ENCODE results near the gene PRRC2B. TPM values are rescaled to one million over a fixed set of nuclear protein-coding genes. Genes with fewer than 3 reads are reported as not detected.

PRRC2B gene
- total RNA-seq = 230 TPM

DNA sequence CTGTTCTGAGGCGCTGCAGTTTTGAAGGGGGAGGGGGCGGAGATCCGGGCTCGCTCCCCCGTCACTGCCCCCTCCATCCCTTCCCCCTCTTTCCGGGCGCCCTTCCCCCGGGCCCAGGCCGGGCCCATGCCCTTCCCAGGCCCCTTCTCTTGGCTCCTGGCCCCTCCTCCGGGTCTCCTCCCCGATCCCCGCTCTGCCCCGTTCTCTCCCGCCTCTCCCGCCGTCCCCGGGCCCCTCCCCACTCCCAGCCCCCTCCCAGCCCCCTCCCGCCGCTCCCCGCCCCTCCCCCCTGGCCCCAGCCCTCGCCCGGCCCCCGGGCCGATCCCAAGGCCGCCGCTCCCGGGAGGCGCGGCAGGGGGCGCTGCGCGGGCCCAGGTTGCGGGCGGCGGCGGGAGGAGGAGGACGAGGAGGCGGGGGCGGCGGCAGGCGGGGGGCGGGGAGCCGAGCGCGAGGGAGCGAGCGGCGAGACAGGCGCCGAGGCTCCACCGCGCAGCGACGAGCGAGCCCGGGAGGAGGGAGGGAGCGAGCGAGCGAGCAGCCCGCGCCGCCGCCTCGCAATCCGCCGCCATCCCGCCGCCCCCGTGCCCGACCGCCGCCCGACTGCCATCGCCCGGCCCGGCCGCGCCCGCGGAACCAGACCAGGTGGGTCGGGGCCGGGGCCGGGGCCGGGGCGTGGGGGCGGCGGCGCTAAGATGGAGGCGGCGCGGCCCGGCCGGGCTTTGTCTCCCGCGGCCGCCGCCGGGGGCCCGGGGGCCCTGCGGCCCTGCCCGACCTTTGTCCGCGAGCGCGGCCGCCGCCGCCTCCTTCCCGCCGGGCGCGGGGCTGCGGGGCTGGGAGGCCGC lies at the start of gene PRRC2B:
PRRC2B (plus strand) TSS at position 465 of the 842 bp plus-strand sequence. CDS start 36,059 bp downstream, outside the sequence.

DNA sequence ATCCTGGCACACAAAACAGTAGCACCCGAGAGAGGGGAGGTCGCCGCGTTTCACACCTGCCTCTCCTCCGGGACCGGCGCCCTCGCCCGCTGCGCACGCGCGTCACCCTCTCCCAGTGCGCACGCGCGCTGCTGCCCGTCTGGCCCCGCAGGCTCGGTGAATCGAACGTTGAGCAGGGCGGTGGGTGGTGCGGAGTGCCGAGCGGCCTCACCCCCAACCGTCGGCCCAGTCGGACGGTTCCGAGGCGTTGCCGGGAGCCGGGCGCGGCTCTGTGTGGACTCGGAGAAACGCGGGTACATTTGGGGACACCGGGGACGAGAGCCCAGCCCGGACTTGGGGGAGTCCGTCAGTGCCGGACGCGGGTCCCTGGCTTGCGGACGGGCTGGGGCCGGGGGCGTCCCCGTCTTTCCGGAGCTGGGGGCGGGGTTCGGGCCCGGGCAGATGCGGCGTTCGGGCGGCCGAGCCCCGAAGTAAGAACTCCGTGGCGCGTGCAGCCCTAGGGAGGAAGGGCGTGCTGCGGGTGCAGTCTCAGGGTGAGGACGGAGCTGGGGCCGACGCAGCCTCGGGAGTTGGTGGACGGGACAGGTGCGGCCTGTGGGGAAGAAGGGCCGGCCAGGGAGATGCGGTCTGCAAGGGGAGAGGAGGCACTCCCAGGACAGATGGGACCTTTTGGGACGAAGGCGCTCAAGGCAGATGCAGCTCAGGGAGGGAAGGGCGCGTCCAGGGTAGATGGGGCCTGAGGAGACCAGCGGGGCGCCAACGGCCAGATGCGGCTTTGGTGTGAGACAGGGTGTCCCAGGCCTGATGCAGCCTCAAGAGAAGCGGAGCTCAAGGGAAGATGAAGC lies 109.1 kb downstream of the PRRC2B start, which contains the start of gene POMT1:
POMT1 (plus strand) TSS at position 138 of the 845 bp plus-strand sequence. CDS start 1,301 bp downstream, outside the sequence.

DNA sequence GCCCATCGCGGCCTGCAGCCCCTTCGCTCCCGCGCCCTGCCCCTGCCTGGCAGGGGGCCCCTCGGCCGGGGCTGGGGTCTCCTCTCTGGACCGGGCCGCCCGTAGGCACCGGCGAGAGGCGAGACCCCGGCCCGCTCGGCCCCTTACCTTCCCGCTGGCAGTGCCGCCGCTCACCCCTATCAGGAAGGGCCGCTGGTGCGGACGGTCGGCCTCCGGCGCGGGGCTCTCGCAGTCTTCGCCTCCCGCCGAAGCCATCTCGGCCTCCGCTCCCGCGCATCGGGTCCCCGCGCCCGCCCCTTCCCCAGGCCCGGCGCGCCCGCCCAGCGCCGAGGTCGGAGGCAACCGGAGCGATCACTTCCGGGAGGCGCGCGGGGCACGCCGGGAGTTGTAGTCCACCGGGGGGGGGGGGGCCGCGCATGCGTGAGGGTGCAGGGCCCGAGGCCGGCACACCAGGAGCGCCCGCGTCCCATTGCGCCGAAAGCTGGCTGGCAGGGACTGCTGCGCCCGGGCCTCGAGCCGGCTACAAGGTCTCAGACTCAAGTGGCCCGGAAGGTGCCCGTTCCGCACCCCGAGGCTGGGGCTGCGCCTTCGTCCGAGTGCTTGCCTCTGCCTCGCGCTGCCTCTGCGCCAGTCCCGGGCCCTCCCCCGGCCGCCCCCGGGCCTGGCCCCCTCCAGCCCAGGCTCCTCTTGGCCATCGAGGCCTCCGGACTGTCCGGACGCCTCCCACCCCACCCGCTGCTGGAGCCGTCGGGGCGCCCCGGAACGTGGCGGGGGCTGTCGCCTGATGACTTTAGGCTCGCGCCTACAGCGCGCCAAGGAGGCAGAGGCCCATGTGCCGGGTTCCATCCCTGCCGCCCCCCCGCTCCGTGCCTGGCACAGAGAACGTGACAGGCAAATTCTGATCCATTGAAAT lies 137.3 kb downstream of the PRRC2B start, which contains the start of gene UCK1:
UCK1 (minus strand) TSS at position 344 of the 913 bp plus-strand sequence; CDS start at position 255, 89 bp downstream.

DNA sequence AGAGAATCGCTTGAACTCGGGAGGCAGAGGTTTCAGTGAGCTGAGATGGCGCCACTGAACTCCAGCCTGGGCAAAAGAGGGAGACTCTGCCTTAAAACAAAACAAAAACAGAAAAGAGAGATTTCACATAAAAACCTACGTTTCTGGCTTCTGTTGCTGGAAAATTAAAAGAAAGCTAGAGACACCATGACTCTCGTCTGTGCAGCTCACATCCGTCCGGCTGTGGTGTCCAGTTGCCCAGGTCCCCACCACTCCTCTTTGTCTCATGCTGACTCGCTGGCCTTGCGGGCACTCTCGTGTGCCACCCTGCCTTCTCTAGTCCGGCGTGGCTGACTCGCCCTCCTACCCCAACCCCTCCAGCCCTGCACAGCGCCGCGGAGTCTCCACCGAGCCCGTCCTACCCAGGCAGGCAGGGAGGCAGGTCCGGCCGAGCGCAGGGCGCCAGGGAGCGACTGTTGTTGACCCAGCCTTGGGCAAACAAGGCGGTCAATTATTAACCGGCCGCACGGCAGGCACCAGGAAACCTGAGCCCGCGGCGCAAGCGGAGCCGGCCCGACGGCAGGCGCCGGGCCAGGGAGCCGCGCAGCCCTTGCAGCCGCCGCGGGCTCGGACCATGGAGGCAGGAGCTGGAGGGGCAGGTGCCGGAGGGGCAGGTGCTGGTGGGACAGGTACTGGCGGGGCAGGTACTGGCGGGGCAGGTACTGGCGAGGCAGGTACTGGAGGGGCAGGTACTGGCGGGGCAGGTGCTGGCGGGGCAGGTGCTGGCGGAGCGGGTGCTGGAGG lies 151.3 kb downstream of the PRRC2B start, which contains the start of gene PRRT1B:
PRRT1B (plus strand) TSS at position 521 of the 783 bp plus-strand sequence; CDS start at position 614, 93 bp downstream.

Other genes with a start within 250 kb of the PRRC2B start
- gene FAM78A, start 117.6 kb upstream of the PRRC2B start, total RNA-seq = 3.8 TPM
- 15.3 TPM for gene PLPP7, start 104.4 kb upstream of the PRRC2B start, total RNA-seq
- 57.3 TPM for gene POMT1, start 108.8 kb downstream of the PRRC2B start, total RNA-seq
- gene UCK1, start 137.2 kb downstream of the PRRC2B start, total RNA-seq = 29.6 TPM
- gene PRRT1B, start 151.4 kb downstream of the PRRC2B start, total RNA-seq = not detected